GM10266 (cell line): ENCODE results near the gene MAGEF1.

Experiments
- DNase-seq: peaks from one replicate; pipeline ENCODE4 v3.0.0; 2012; ENCODE audit errors: extremely low spot score
- CTCF ChIP-seq: IDR thresholded peaks from 2 replicates; pipeline ENCODE4 v1.5.1; 2012; ENCODE audit warnings: mild to moderate bottlenecking, low read depth; ENCODE audit not compliant: control insufficient read depth, insufficient read depth; ENCODE audit errors: missing control alignments

MAGEF1 gene

DNA sequence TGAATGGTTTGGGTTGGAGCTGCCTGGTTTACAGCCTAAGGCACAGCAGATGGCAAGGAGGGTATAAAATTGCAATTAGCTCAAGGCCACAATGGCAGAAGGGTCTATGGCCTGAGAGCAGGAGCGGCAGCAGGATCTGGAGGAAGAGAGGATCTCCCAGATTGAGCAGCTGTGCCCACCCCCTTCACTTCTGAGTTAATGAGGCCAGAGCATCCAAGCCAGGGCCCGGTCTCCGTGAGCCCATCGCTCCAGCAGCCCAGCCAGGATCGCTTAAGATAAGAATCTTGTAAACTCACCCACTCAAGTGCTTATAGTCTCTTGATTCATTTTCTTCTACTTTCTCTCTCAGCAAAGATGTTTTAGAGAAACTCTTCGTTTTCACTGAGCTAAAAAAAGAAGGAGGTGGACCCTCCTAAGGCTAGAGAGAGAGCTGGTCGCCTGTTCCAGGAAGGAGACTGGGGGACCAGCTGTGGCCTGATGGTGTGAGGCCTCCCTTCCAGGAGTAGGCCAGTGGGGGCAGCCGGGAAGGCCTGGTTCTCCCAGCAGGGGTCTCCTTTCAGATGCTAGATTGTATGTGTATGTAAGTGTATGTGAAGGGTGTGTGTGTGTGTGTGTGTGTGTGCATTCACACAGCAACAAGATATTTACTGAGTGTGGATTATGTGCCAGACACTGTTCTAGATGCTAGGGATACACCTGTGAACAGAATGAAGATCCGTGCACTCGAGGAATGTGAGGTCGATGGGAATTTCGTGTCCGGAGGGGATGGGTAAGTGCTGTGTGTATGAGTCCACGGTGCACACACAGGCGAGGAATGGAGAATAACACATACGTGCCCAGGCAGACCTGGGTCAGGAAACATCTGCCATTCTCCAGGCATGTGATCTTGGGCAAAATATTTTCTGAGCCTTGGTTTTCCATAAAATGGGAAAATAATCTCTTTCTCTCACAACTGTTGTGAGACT, 18.6 kb downstream of the MAGEF1 start:
- DNase-seq = no peak
- no peak for TF ChIP-seq CTCF

DNA sequence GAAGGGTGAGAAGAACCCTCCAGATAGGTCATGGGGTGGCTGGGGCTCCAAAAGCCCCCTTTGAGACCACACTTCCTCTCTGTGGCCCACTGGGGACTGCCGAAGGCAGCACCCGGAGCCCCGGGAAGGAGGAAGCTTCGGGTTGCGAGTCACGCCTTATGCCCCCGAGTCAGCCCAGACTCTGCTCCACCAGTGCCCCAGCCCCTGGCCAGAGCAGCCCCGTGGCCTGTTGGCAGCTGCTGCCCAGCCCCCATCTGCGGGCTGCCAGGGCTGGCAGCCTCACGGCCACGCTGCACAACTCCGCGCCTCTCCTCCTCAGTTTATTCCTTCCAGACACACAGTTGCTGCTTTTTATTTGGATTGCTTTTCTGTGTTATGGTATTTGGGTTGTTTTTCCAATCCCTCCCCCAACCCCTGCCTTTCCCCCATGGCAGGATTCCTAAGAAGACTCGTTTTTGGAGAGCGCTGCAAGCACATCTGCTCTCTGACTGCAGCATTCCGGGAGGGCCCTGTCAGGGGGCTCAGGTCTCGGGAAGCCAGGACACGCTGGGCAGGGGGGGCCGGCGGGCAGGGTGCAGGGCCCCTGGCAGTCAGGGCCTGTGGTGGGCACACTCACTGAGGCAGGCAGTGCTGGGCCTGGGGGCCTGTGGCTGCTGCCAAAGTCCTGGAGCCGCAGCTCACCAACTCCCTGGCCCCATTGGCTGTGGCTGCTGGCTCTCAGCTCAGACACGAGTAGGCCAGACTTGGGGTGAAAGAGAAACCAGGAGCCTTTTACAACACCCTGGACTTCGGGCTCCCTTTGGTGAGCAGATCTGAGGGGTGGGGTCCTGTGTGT, 20.2 kb downstream of the MAGEF1 start:
- DNase-seq = no peak

GRCh38 chr3:184690192-184690883, 21.5 kb downstream of the MAGEF1 start:
- no peak for DNase-seq
- no peak for TF ChIP-seq CTCF

More for the DNA sequence above, 20.2 kb downstream of the MAGEF1 start:
- TF ChIP-seq CTCF = no peak

DNA sequence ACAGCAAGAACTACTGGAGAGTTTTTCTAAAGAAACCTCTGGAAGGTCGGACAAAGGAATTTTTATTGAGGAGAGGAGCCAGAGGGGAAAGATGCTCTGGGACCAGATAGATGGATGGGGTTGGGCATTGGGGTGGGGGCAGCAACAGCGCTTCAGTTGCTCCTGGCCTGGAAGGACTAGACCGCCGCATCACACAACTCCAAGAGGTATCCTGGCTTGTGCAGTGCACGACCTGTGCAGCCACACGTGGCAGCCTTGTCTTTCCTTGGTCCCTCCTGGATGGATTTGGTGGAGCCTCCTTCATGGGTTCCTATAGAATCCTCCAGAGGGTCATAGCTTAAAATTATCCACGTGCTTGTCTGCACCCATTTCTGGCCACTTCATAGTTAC, 23.0 kb downstream of the MAGEF1 start:
- TF ChIP-seq CTCF = no peak
- DNase-seq = no peak

DNA sequence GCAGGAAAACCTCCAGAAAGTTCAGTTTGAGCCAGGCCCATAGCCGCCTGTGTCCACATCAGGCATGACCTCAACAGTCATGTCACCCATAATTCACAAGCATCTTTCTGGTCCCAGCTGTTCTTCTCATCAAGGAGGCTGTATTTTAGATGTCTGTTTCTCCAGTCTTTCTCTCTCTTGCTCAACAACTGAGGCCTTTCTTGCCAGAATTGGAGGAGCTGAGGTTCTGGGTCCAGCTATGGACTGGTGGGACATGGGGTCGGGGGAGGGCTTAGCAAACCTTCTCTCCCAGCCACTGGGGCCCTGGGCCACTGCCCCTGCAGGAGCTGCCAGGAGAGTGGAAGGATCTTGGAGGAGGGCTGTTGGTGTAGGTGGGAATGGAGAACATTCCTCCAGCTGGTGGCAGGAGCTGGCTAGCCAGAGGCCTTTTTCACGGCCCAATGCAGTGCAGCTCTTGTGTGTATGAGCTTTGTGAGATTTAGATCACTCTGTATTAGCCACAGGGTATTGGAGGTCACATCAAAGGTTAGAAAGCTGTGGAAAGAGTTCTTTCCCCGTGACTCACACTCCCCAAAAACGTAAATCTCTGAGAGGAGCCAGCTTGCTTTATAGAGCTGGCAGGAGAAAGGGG, 23.5 kb downstream of the MAGEF1 start:
- no peak for TF ChIP-seq CTCF
- DNase-seq = no peak

DNA sequence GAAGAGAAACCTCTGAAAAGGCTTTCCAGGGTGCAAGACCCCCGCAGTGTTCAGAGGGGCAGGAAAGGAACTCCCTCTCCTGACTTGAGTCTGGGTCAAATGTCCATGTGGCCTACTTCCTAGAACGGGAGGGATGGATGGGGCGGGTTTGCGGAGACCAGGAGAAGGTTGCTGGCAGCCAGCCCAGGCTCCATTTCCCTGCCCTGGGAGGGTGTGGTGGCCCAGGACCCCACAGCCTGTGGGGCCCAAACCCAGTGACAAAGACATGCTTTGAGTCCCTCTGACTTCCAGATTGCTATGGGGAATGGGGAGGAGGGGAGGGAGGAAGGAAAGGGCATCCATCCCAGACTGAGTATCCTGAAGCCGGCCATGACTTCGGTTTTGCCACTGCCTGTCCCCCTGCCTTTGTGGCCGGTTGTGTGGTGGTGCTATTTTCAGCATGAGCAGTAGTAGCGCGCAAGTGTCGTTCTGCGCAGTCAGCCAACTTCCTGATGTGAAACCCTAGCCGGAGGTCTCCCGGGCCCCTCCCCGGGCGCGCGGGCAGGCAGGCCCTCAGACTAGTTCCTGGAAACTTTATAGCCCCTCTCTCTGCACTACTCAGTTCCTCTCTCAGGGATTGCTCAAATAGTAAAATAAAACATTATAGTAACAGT, 24.4 kb downstream of the MAGEF1 start:
- no peak for TF ChIP-seq CTCF
- no peak for DNase-seq
